Astrocyte of the spinal cord (primary cell): ENCODE measurements around the gene PYHIN1.
"Not testable (repeated sequence)": the region's sequence is repeated elsewhere in the genome, so short reads cannot be mapped to it uniquely, and the experiment has no call there.

Experiments used
- DNase-seq: peaks from one replicate; pipeline ENCODE4 v3.0.0; 2011; ENCODE audit warnings: low read depth, low spot score
- H3K4me3 ChIP-seq: 2 replicates; pipeline ENCODE4 v1.5.1; 2011; ENCODE audit warnings: low read depth, mild to moderate bottlenecking, low read length, moderate library complexity
- CTCF ChIP-seq: IDR thresholded peaks from 2 replicates; pipeline ENCODE4 v1.5.1; 2012; ENCODE audit warnings: low read depth, mild to moderate bottlenecking, low read length, inconsistent platforms
- in situ Hi-C: cut with HindIII; loops from 2 replicates; pipeline ENCODE4 v1.10.0; 2017; ENCODE audit warnings: low sequenced_read_pairs

The PYHIN1 gene

GRCh38 chr1:159009704-159010361, 78.5 kb downstream of the PYHIN1 start, which contains the start of gene IFI16:
IFI16 (plus strand) TSS chr1:159009907; CDS start chr1:159014681, 4,774 bp downstream.
- in situ Hi-C loops, result no loop called here
- TF ChIP-seq CTCF, result no peak
- DNase-seq, result peak; percentile 95
- peak within 1 kb of the TSS; percentile 73 for H3K4me3 ChIP-seq

- no peak for TF ChIP-seq CTCF
- peak overlapping the region; percentile 73 for H3K4me3 ChIP-seq
- in situ Hi-C loops, result no loop called here
- no peak for DNase-seq
Measured at GRCh38 chr1:159010391-159010790, 79.0 kb downstream of the PYHIN1 start.

GRCh38 chr1:159011001-159011400, 79.6 kb downstream of the PYHIN1 start:
- DNase-seq, in situ Hi-C loops: not testable (repeated sequence)

GRCh38 chr1:159011751-159012150, 80.4 kb downstream of the PYHIN1 start:
- no peak for TF ChIP-seq CTCF
- DNase-seq, result no peak
- peak overlapping the region; percentile 26 for H3K4me3 ChIP-seq
- in situ Hi-C loops, result no loop called here

More at GRCh38 chr1:159011001-159011400, 79.6 kb downstream of the PYHIN1 start:
- peak overlapping the region; percentile 73 for H3K4me3 ChIP-seq

- in situ Hi-C loops, result no loop called here
- TF ChIP-seq CTCF, result no peak
- peak overlapping the region; percentile 26 for H3K4me3 ChIP-seq
- DNase-seq, result peak; percentile 14
Measured at GRCh38 chr1:159012495-159012894, 81.1 kb downstream of the PYHIN1 start.

- H3K4me3 ChIP-seq, result no peak overlapping the region
- TF ChIP-seq CTCF, result no peak
- no peak for DNase-seq
- in situ Hi-C loops, result no loop called here
Measured at GRCh38 chr1:159014003-159014571, 82.7 kb downstream of the PYHIN1 start.

- in situ Hi-C loops, result no loop called here
- DNase-seq, result no peak
- TF ChIP-seq CTCF, result no peak
- H3K4me3 ChIP-seq, result no peak overlapping the region
Measured at GRCh38 chr1:159014851-159015250, 83.5 kb downstream of the PYHIN1 start.
